ENCODE results near the gene NOX5.

NOX5 gene

GRCh38 chr15:68990231-68990991, 24.1 kb upstream of the NOX5 start:
- in situ Hi-C loops (cut with MboI; ENCODE audit: low sequenced_read_pairs) = no loop called here

- in situ Hi-C loops (cut with MboI; ENCODE audit: low sequenced_read_pairs) = no loop called here
These were observed 23.4 kb upstream of the NOX5 start for GRCh38 chr15:68990992-68991500.

GRCh38 chr15:68991723-68992122, 22.8 kb upstream of the NOX5 start:
- in situ Hi-C loops (cut with MboI; ENCODE audit: low sequenced_read_pairs) = no loop called here

- in situ Hi-C loops (cut with MboI; ENCODE audit: low sequenced_read_pairs) = no loop called here
These were observed 21.8 kb upstream of the NOX5 start for GRCh38 chr15:68992696-68993095.

DNA sequence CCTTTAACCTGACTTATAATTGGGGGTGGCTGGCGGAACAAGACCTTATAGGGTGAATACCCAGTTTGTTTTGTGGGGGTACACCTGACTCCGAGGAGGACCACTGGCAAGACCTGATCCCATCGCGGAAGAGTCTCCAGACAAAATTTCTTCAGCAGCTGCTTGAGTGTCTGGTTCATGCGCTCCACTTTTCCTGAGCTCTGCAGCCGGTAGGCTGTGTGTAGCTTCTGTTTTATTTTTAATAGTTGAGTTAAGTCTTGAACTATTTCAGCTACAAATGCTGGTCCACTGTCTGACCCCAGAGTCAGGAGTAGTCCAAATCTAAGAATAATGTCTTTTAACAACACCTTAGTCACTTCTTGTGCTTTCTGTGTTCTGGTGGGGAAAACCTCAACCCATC, 21.2 kb upstream of the NOX5 start:
- in situ Hi-C loops (cut with MboI; ENCODE audit: low sequenced_read_pairs) = no loop called here

DNA sequence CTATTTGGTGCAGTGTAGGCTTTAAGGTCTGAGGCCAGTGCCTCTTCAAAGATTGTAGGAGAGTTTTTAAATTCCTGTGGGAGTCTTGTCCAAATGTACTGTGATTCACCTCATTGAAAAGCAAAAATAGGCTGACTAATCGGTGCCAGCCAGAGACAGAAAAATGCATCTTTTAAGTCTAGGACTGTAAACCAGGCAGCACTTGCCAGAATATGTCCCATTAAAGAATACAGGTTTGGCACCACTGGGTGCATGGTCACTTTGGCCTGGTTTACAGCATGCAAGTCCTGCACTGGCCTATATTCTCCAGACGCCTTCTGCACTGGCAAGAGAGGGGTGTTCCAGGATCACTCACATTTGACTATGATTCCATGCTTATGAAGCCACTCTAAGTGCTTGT, 20.3 kb upstream of the NOX5 start:
- in situ Hi-C loops (cut with MboI; ENCODE audit: low sequenced_read_pairs) = no loop called here

DNA sequence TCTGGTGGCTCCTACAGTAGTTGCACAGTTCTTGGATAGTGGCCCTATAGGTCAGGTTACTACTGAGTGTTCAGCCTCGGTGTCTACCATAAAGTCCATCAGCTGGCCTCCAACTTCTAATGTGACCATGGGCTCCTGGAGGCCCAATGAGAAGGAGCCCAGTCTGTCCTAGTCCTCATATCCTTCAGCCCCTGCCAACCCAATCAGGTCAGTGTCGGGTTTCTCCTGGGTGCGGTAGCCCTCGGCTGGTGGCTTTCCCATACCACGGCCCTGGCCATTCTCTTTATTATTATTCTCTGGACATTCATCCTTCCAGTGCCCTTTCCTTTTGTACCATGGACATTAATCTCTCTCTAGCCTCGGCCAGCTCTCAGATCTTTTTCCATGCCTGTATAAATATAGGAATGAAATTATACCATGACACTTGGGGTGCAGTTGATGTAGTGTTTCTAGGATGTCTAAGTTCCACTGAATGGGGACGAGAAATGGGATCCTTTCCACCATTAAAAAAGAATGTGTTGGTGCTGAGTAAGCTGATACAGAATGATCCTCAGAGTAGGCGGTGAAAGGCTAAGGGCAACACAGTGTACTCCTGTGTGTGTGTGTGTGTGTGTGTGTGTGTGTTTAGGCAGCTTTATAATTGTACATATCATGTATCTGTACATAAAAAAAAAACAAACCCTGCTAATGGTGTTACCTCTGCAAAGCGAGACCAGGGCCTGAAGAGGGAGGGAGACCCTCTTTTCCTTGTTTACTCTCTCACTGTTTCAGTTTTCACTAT, 19.3 kb upstream of the NOX5 start:
- in situ Hi-C loops (cut with MboI; ENCODE audit: low sequenced_read_pairs) = no loop called here

- in situ Hi-C loops (cut with MboI; ENCODE audit: low sequenced_read_pairs) = no loop called here
These were observed 17.4 kb upstream of the NOX5 start for GRCh38 chr15:68997050-68997449.

GRCh38 chr15:68997930-68998777, 16.3 kb upstream of the NOX5 start:
- in situ Hi-C loops (cut with MboI; ENCODE audit: low sequenced_read_pairs) = no loop called here

DNA sequence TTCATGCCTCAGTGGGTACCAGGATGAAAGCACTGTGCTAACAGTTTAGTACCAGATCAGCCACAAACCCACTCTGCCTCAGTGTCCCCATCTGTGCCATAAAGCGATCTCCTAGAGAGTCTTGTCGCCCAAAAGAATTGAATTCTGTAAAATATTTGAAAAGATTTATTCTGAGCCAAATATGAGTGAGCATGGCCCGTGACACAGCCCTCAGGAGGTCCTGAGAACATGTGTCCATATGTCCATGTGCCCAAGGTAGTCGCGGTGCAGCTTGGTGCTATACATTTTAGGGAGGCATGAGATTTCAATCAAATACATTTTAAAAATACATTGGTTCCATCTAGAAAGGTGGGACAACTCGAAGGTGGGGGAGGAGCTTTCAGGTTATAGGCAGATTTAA, 15.4 kb upstream of the NOX5 start:
- in situ Hi-C loops (cut with MboI; ENCODE audit: low sequenced_read_pairs) = no loop called here

- in situ Hi-C loops (cut with MboI; ENCODE audit: low sequenced_read_pairs) = no loop called here
These were observed 14.4 kb upstream of the NOX5 start for GRCh38 chr15:69000091-69000490.

DNA sequence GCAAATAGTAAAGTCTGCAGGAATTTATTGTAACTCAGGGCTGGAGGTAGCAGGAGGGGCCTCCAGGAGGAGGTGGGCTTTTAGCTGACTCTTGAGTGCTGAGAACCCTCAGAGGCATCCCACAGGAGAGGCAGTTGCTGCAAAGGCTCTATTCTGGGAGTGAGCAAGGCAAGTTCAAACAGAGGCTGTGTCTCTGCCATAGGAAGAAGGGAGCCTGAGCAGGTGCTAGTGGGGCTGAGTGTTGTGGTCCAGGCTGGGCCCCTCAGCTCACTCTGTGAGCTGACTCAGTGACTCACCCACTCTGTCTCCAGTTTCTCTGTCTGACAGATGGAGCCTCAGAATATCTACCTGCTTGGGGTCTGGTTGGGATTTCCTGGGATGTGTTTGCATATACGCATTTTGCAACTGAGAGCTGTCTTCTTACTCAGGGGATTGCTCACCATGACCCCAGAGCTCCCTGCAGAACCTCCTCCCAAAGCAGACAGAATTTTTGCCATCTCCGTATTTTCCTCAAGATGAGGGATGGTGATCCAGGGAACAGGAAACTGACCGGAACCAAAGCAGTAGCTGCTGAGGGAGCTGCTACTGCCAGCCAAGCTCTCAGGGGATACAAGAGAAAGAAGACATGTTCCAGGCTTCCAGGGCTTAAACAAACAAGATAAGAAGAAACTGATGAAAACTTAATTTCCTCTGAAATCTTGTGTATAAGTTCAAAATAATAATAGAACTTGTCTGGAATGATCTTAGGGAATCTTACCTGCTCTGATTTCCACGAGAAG, 13.6 kb upstream of the NOX5 start:
- in situ Hi-C loops (cut with MboI; ENCODE audit: low sequenced_read_pairs) = no loop called here

DNA sequence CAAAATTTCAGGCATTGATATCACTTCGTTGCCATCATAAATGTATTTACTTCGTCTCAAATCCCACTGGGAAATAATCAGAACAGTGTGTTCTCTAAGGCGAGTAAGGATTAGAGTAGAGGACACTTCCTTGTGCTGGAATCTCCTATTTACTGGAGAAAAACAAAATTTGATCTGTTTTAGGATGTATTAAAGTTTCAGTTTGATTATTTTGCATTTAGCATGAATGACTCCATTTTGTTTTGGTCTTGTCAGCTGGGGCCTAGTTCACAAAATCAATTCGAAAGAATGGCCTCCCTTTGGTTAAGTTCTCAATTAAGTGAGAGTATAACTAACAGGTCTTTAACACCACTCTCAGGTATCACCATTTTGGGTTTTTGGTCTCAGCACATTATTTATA, 11.7 kb upstream of the NOX5 start:
- in situ Hi-C loops (cut with MboI; ENCODE audit: low sequenced_read_pairs) = no loop called here

- in situ Hi-C loops (cut with MboI; ENCODE audit: low sequenced_read_pairs) = no loop called here
These were observed 10.5 kb upstream of the NOX5 start for GRCh38 chr15:69004011-69004410.

DNA sequence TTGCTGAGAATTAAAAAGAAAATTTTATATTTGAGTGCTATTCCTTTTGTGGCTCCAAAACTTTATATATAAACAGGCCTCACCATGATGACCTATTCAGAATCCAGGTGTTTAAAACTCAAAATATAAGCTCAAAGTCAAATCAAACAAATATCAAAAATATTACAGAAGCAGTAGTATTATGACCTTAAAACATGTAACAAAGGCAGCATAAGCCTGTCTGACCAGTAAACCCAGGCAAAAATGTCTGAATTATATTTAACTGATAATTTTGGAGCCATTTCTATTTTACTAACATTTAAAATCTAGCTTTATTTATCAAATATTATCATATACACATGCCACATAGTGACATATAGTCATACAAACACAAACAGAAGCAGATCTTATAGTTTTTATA, 6.4 kb upstream of the NOX5 start:
- in situ Hi-C loops (cut with MboI; ENCODE audit: low sequenced_read_pairs) = no loop called here

GRCh38 chr15:69009341-69009740, 5.2 kb upstream of the NOX5 start:
- in situ Hi-C loops (cut with MboI; ENCODE audit: low sequenced_read_pairs) = no loop called here

GRCh38 chr15:69011641-69012040, 2.9 kb upstream of the NOX5 start:
- in situ Hi-C loops (cut with MboI; ENCODE audit: low sequenced_read_pairs) = no loop called here

GRCh38 chr15:69012761-69013364, 1.6 kb upstream of the NOX5 start:
- in situ Hi-C loops (cut with MboI; ENCODE audit: low sequenced_read_pairs) = no loop called here

DNA sequence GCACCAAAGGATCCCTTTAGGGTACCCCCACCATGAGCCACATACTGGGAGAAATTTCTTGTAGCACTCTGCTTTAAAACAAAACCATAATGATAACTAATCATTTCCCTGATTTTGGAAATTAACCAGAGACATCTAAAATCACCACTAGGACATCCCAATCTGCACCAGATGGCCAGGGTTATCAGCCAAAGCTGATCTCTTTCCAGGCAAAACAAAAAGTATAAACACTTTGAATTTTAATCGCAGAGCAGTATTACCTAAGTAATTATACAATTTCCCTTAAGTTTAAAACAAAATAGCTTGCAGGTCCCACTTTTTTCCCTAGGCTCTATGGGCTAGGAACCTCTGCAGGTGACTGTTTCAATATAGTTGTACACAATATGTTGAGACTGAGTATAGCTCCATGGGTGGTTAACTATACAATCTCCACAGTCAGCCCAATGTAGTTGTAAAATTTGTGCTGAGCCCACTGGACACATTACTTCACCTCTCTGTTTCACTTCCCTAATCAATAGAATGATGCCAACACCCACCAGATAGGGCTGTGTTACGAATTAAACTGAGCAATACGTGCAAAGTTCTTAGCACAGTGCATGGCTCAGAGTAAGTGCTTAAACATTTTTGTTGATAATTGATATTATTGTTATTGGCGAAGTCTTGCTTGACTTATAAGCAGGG, 629 bp upstream of the NOX5 start:
- in situ Hi-C loops (cut with MboI; ENCODE audit: low sequenced_read_pairs) = no loop called here

- in situ Hi-C loops (cut with MboI; ENCODE audit: low sequenced_read_pairs) = no loop called here
These were observed 1.1 kb downstream of the NOX5 start for GRCh38 chr15:69015591-69015990.

Measured in HL-60/S4 (cell line).